PFSK-1 (cell line): Measurements from ENCODE around the gene PPOX.

ENCODE experiments used
- POLR2AphosphoS5 ChIP-seq: IDR thresholded peaks from 2 replicates; pipeline ENCODE4 v1.6.1; 2012; ENCODE audit warnings: low read depth, mild to moderate bottlenecking, control low read depth, low read length, moderate library complexity
- SIN3A ChIP-seq: IDR thresholded peaks from 2 replicates; pipeline ENCODE4 v1.6.1; 2012; ENCODE audit warnings: mild to moderate bottlenecking, low read length, moderate library complexity, borderline replicate concordance; ENCODE audit not compliant: insufficient read depth
- TAF1 ChIP-seq: IDR thresholded peaks from 2 replicates; pipeline ENCODE4 v1.6.1; 2012; ENCODE audit warnings: low read length, control low read depth, borderline replicate concordance; ENCODE audit not compliant: insufficient read depth

GRCh38 chr1:161121042-161121650 is 45.1 kb upstream of the PPOX start:
- TF ChIP-seq TAF1, result no peak
- TF ChIP-seq POLR2AphosphoS5, result peak; percentile 15; the same call in 1 of the 2 replicates
- no peak for TF ChIP-seq SIN3A
